Fibroblast of lung (primary cell): Measurements from ENCODE around the gene KRTAP2-3.

Source experiments
- CTCF ChIP-seq, 2 donors: IDR thresholded peaks in 1 of 2; conservative IDR thresholded peaks in 1 of 2; 1 replicate in 1 of 2; 2 replicates in 1 of 2; pipeline ENCODE4 v1.5.1; 2011 to 2012; ENCODE audit warnings: low read length in 2 of 2, control low read depth in 1 of 2, inconsistent platforms in 1 of 2, low read depth in 1 of 2, mild to moderate bottlenecking in 1 of 2
- EZH2 ChIP-seq: IDR thresholded peaks from 2 replicates; pipeline ENCODE4 v1.5.1; 2012; ENCODE audit warnings: low read length, control low read depth, mild to moderate bottlenecking; ENCODE audit errors: missing control alignments

- no peak for TF ChIP-seq CTCF (conservative IDR thresholded peaks at IDR 0.05 in 1 of 2, IDR thresholded peaks at IDR 0.05 in 1 of 2; ENCODE audit: low read depth in 1 of 2, low read length in 2 of 2)
- no peak for TF ChIP-seq EZH2
Observed at GRCh38 chr17:41009301-41009760, 50.6 kb downstream of the KRTAP2-3 start.
